Measurements from ENCODE around the gene CPT1A.

The CPT1A gene

GRCh38 chr11:68792400-68792966, 49.2 kb downstream of the CPT1A start:
- no peak for DNase-seq (ENCODE audit: low spot score)

- no peak for DNase-seq (ENCODE audit: low spot score)
Measured at GRCh38 chr11:68784653-68785052, 57.1 kb downstream of the CPT1A start.

DNA sequence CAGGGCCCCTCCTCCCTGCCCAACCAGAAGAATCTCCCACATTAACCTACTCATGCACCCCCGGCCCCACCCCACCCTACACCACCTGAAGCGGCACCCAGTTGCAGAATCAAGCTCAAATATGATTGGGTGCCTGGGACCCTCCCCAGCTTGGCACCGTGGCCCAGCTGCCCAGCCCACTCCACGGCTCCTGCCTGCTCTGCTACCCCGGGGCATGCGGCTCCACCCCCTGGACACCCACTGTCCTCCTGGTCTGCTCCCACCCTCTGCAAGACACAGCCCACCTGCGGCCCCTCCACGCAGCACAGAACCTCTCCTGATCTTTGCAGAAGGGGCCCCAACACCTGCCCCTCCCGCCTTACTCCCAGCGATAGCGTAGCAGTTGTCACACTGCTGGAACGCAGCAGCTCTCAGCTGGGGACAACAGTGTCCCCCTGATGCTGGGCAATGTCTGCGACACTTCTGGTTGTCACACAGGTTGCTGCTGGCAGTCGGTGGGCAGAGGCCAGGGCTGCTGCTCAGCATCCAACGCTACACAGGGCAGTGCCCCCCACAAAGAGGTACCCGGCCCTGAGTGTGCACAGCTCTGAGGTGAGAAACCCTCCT, 58.4 kb downstream of the CPT1A start:
- no peak for DNase-seq (ENCODE audit: low spot score)

DNA sequence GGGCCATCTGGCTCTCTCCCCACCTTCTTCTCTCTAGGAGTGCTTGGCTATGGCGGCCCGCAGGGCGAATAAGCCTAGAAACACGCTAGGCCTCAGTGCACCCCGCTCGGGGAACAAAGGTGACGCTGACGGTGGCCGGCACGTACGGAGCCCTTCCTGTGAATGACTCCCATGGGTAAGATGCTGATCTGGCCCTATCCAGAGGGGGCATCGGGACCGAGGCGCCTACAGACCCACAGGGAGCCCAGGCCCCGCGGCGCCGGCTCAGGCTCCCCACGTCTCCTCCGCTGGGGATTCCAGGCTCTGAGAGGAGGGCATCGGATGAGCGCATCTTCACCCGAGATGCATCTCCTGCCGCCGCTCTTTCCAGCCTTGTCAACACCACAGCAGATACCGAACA, 59.0 kb downstream of the CPT1A start:
- no peak for DNase-seq (ENCODE audit: low spot score)

DNA sequence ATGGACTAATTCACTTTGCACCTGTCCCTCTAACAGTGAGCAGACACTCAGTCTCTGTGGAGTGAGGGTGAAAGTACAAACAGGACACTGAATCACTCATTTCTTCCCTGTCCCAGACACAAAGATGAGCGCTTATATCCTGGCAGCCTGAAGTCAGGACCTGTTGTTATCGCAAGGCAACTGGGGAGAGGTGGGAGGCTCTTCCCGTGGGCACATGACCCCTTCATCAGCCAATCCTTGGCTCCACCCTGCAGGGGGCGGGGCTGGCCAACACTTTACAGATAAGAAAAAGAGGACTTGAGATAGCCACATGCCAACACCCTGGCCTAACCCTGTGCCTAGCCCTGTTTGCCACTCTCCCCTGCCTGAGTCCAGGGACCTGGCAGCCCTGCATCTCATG, 60.9 kb downstream of the CPT1A start:
- DNase-seq (ENCODE audit: low spot score): no peak

- DNase-seq (ENCODE audit: low spot score): no peak
Measured at GRCh38 chr11:68778205-68778604, 63.5 kb downstream of the CPT1A start.

DNA sequence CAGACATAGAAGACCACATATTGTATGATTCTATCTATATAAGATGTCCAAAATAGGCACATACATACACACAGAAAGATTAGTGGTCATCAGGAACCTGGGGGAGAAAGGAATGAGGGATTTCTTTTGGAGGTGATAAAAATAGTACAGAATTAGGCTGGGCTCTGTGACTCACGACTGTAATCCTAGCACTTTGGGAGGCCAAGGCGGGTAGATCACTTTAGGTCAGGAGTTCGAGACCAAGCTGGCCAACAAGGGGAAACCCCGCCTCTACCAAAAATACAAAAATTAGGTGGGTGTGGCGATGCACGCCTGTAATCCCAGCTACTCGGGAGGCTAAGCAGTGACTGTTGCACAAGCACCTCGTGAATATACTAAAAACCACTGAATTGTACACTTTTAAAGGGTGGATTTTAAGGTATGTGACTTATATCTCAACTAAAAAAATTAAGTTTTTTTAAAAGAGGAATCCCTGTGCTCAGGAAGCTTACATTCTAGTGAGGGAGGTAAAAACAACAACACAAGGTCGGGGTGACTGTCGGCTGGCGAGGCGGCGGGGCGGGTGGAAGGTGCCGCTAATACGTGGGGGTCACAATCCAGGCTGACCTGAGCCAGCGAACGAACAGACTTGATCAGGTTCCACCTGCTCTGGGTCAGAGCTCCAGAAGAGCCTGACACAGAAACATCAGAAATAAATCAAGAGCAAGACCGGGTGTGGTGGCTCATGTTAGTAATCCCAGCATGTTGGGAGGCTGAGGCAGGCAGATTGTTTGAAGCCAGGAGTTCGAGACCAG, 65.1 kb downstream of the CPT1A start:
- no peak for DNase-seq (ENCODE audit: low spot score)

DNA sequence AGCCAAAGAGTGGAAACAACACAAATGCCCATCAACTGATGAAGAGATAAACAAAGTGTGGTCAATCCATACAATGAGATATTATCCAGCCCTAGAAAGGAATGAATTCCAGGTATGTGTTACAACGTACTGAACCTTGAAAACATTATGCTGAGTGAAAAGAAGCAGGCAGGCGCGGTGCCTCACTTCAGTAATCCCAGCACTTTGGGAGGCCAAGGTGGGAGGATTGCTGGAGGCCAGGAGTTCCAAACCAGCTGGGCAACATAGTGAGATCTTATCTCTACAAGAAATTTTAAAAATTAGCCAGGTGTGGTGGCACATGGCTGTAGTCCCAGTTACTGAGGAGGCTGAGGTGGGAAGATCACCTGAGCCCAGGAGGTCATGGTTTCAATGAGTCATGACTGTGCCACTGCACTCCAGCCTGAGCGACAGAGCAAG, 65.7 kb downstream of the CPT1A start:
- no peak for DNase-seq (ENCODE audit: low spot score)

DNA sequence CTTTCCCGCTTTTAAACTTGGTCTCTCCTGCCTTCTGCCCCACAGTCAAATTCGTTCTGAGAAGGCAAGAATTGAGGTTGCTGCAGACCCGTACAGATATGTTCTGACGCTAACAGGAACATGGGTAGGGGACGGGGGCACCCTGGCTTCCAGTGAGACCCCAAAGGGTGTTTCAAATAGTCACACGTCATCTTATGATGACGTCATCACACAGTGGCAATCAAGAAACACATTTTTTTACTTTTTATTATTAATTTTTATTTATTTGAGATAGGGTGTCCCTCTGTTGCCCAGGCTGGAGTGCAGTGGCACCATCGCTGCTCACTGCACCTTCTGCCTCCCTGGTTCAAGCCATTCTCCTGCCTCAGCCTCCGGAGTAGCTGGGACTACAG, 67.5 kb downstream of the CPT1A start:
- DNase-seq (ENCODE audit: low spot score): no peak

DNA sequence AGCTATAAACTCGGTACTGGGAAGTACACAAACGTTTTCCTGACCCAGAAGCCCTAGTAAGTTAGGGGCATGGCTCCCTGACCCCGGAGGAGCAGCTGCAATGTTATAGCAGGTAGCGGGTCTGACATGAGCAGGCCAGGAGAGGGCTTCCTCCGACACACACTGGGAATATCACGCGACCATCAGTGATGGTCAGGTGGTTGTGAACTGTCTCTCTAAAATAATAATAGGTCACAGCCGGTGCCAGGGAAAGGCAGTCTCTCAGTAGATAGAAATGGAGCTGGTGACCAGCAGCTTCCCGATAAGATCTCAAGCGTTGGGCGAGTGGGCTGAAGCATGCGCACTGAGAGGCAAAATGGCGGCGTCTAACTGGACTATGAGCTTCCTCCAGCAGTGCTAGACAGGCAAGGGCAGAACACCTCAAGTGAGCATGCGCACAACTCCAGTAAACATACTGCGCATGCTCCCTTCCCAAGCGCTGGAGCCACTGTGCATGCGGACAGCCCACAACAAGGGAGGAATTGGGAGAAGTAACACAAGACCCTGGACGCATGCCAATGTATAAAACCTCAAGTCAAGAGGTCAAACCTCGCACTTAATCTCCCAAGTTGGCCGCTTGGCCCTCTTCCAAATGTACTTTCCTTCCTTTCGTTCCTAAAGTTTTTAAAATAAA, 68.1 kb downstream of the CPT1A start:
- no peak for DNase-seq (ENCODE audit: low spot score)

DNA sequence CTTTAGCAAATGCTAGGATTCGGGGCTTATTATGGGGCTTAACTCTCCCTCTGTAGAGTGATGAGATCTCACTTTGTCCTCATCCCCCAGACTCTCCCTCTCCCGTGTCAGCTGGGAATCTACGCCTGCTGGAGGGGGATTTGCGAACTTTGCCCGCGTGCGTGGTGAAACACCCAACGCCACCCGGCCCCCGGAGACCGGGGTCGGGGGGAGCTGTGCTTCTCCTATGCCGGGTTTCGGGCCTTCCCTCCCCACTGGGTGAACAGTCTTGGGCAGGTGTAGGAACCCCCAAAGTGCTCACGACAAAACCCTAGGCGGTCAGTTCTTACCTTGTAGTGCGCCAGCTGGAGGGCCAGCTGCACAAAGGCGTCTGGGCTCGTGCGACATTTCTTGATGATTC, 68.8 kb downstream of the CPT1A start:
- DNase-seq (ENCODE audit: low spot score): no peak

DNA sequence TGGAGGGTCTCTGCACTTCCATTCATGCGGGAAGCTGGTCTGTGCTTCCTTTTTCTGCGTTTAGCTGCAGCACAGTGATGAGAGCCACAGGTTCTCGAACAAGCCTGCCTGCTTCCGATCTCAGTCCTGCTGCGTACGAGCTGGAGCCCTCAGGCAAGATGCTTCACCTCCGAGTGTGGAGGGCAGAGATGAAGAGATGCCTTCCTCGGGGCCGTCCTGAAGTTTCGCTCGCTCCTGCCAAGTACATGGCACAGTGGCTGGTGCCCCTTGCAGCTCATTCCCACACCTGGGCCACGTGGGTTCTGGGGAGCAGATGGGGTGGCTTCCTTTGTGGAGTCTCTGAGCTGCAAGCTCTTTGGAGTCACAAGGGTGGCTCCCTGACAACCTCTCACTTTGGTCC, 70.9 kb downstream of the CPT1A start:
- DNase-seq (ENCODE audit: low spot score): no peak

- DNase-seq (ENCODE audit: low spot score): no peak
Measured at GRCh38 chr11:68767672-68768071, 74.0 kb downstream of the CPT1A start.

DNA sequence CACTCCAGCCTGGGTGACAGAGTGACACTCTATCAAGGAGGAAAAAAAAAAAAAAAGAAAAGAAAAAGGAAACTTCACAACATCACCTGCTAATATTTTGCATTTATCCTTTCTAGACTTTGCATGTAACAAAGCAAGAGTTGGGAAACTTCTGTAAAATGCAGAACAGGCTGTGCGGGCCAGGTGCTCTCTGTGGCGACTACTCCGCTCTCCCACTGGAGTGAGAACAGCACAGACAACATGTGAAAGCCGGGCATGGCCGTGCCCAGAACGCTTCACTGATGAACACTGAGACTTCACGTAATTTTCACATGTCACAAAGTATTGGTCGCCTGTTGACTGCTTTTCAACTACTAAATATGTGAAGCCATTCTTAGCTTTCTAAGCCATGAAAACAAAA, 74.9 kb downstream of the CPT1A start:
- DNase-seq (ENCODE audit: low spot score): no peak

DNA sequence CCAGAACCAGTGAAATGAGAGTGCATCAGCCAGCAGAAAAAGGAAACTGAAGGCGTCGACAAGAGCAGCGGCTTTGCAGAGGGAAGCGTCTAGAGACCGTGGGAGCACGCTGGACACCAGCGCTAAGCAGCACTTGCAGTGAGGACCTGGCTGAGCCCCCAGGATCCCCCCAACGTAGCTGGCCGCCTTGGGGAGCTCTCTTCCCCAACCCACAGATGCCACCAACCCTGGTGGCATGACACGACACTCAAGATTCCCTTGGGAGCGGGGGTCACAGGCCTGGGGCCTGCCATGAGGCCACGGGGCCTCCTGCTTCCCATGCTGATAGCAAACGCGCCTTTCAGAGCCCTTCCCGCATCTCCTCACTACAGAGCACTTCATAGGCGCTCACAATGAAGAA, 77.0 kb downstream of the CPT1A start:
- DNase-seq (ENCODE audit: low spot score): no peak

DNA sequence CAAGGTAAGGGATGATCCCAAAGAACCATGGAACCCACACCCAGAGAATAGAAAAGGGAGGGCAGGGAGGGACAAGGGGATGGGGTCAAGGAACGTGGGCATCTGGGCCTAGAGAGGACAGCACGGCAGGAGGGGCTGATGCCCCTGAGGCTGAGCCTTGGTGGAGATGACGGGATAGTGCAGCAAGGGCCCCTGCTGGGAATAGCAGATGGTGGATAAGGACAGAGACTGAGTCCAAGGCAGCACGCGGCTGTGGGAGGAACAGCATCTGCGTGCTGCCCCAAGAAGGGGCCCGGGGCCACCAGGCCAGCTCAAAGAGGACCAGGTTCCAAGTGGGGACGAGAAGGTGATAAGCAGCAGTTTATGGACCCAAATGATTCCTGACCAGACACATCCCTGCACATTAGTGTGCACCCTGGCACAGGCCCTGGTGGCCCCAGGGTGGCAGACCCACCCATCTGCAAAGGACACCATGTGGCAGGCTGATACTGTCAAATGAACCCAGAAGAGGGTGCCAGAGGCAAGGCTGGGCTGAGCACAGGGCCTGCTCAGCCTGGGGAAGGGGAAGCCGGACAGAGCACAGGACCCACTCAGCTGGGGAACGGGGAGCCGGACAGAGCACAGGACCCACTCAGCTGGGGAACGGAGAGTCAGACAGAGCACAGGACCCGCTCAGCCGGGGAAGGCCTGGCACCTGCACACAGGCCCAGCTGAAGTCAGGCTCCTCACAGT, 77.6 kb downstream of the CPT1A start:
- no peak for DNase-seq (ENCODE audit: low spot score)

GRCh38 chr11:68763181-68763721, 78.5 kb downstream of the CPT1A start:
- no peak for DNase-seq (ENCODE audit: low spot score)

GRCh38 chr11:68762481-68762880, 79.2 kb downstream of the CPT1A start:
- DNase-seq (ENCODE audit: low spot score): no peak

DNA sequence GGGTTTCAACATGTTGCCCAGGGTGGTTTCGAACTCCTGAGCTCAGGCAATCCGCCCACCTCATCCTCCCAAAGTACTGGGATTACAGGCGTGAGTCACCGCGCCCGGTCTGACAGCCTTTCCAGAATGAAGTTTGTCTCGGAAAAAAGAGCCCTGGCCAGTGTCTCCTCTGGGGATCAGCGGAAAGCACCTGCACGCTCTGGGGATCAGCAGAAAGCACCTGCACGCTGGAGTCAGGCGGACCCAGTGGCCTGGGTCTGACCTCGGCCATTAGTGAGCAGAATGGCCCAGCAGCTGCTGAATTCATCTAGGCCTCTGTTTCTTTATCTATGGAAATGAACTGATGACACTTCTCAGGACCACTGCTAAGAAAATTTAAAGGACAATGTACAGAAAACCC, 79.9 kb downstream of the CPT1A start:
- DNase-seq (ENCODE audit: low spot score): no peak

DNA sequence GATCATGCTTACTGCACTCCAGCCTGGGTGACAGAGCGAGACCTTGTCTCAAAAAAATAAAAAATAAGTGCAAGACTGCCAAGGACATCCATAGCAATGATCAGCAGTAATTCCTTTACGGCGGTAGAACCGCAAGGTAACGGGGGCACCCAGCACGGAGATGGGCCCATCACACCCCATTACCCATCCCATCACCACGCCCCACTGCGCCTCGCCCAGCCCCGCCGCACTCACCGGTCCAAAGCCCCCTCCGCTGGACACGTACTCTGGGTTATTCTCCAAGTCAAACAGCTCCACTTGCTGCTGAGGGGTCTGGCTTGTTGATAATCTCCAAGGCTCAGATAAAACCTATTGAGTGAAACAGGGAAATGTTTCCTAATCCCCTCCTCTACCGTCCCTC, 81.7 kb downstream of the CPT1A start:
- no peak for DNase-seq (ENCODE audit: low spot score)

GRCh38 chr11:68757711-68758110, 84.0 kb downstream of the CPT1A start:
- no peak for DNase-seq (ENCODE audit: low spot score)

DNA sequence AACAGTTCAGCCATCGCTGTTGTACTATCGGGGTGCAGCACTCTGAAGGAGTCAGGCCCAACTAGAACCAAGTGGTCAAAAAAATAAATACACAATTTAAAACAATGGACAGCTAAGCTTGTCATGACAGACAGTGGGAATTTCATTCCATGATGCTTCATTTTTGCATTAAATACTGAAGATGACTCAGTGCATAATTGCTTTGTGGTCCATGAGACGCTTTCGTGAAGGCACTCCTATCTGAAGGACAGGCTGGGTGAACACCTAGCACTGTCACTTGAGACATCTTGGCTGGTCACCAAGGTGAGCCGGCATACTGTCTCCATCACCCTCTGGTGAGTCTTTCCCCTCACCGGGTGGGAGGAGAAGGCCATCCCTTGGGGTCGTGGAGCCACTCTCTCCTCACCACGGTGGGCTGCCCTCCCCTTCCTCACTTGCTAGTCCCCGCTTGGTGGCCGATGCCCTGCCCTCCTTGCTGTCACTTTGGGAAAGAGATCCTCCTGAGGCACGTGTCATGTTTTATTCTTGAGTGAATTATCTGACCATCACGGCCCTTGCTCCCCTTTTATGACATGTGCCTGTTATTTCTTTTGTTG, 85.4 kb downstream of the CPT1A start:
- no peak for DNase-seq (ENCODE audit: low spot score)
